MCF 10A (cell line): Measurements from ENCODE around the gene PEMT. TPM values are rescaled to one million over a fixed set of nuclear protein-coding genes. Genes with fewer than 3 reads are reported as not detected.

Experiments used
- BruUV-seq: library from RNA; stranded (reverse); fragments of 400-500 nt; replicated peaks from 2 replicates; lab custom pipeline; 2021; lab: Mats Ljungman, UMichigan
- CTCF ChIA-PET: fragments of 300-600 bp; sonication (Branson Sonifier 250); formaldehyde crosslinking; extraction: SDS; loops from one replicate; lab custom pipeline; 2021; ENCODE audit warnings: antibody characterized with exemption, inconsistent platforms; lab: Yijun Ruan, JAX
- POLR2A ChIA-PET: fragments of 300-600, 350-650 bp; sonication (Branson Sonifier 250); formaldehyde crosslinking; extraction: SDS; loops from one replicate; lab custom pipeline; 2020; ENCODE audit warnings: antibody characterized with exemption, inconsistent platforms; lab: Yijun Ruan, JAX
- DNase-seq: peaks from one replicate; pipeline ENCODE4 v3.0.0-alpha.2; 2018; ENCODE audit not compliant: unreplicated experiment
- H3K27ac Mint-ChIP-seq: one replicate; pipeline ENCODE4 v1.8.0; 2022; ENCODE audit warnings: mild to moderate bottlenecking, low read depth, mixed read lengths; ENCODE audit not compliant: unreplicated experiment
- H3K27me3 Mint-ChIP-seq: one replicate; pipeline ENCODE4 v1.8.0; 2022; ENCODE audit warnings: mixed read lengths; ENCODE audit not compliant: insufficient read depth, unreplicated experiment
- H3K36me3 Mint-ChIP-seq: one replicate; pipeline ENCODE4 v1.8.0; 2022; ENCODE audit warnings: mild to moderate bottlenecking, moderate library complexity, mixed read lengths; ENCODE audit not compliant: insufficient read depth, unreplicated experiment
- H3K4me1 Mint-ChIP-seq: one replicate; pipeline ENCODE4 v1.8.0; 2022; ENCODE audit warnings: mixed read lengths; ENCODE audit not compliant: insufficient read depth, unreplicated experiment
- H3K4me3 Mint-ChIP-seq: one replicate; pipeline ENCODE4 v1.8.0; 2022; ENCODE audit warnings: mild to moderate bottlenecking, moderate library complexity, mixed read lengths; ENCODE audit not compliant: unreplicated experiment
- H3K9me3 Mint-ChIP-seq: one replicate; pipeline ENCODE4 v1.8.0; 2022; ENCODE audit warnings: mixed read lengths; ENCODE audit not compliant: unreplicated experiment
- CTCF ChIP-seq: fragments of 200-600 bp; IDR thresholded peaks from one replicate; pipeline ENCODE4 v1.8.0; 2022; ENCODE audit warnings: antibody characterized with exemption, mild to moderate bottlenecking; ENCODE audit not compliant: unreplicated experiment
- intact Hi-C: fragments of 100-400 bp; cut with micrococcal nuclease; formaldehyde crosslinking; loops from 2 replicates; pipeline ENCODE4 v1.14.1; 2022
- total RNA-seq: library from RNA; stranded (reverse); gene quantifications from 2 replicates; pipeline ENCODE4 v1.2.3, GENCODE V29; 2022

The PEMT gene
- total RNA-seq, 1 experiment from 2014 or later, result 49.8 TPM

GRCh38 chr17:17628388-17629008 is 37.0 kb upstream of the PEMT start:
- no peak for TF ChIP-seq CTCF
- no peak for DNase-seq
- POLR2A ChIA-PET, result interaction anchor here (0.7 kb wide), 2 partner anchors 13 to 26 kb away, joined by 3 read pairs; no protein-coding TSS in a partner anchor
- Mint-ChIP-seq H3K4me3 (no peak overlapping the region), H3K4me1 (no peaks in the 10 kb centered on the region), H3K36me3 (peaks cover 5% of the 10 kb centered on the region), H3K27me3 (no peaks in the 10 kb centered on the region), H3K9me3 (no peaks in the 10 kb centered on the region), H3K27ac (no peak overlapping the region)
- no TSS peak for BruUV-seq
- CTCF ChIA-PET, result interaction anchor here (0.6 kb wide), 1 partner anchor 775 kb away, joined by 3 read pairs; no protein-coding TSS in a partner anchor
- intact Hi-C loops, result no loop called here

GRCh38 chr17:17626840-17627239 is 35.3 kb upstream of the PEMT start:
- no peak for TF ChIP-seq CTCF
- ChIA-PET CTCF (interaction anchor here (0.7 to 1.1 kb wide), 3 partner anchors 13 to 27 kb away, joined by 3 to 4 read pairs (median 3); no protein-coding TSS in a partner anchor), POLR2A (no interaction called here)
- Mint-ChIP-seq H3K36me3 (peaks cover 5% of the 10 kb centered on the region), H3K27ac (no peak overlapping the region), H3K4me3 (no peak overlapping the region), H3K4me1 (no peaks in the 10 kb centered on the region), H3K9me3 (no peaks in the 10 kb centered on the region), H3K27me3 (peaks cover 2% of the 10 kb centered on the region)
- BruUV-seq, result no TSS peak
- intact Hi-C loops, result no loop called here
- no peak for DNase-seq

DNA sequence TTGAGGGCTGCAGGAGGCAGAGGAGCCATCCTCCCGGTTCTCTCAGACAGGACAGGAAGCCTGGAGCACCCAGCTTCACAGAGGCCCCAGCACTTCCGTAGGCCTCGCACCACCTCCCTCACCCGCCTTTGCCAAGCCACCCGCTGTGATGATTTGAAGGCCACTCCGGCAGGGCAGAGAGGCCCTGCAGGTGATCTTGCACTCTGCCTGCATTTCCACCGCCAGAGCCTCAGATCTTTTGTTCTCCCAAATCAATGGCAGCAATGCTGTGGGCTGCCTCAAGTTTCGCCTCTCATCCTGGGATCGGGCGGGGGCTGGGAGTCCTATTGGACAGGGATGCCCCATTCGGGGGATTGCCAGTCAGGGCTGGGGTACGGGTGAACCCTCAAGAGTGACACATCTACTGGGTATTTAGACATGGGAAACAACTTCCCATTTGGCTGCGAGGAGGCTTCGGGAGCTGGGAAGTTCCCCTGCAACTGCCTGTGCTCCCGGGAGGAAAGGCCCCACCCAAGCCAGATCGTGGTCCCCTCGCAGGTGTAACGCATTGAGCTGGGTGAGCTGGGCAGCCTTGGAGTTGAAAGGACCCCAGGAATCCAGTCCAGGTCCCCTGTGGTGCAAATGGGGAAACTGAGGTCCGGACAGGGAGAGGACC is 34.8 kb upstream of the PEMT start:
- no peak for TF ChIP-seq CTCF
- Mint-ChIP-seq H3K27me3 (peaks cover 8% of the 10 kb centered on the region), H3K27ac (no peak overlapping the region), H3K9me3 (no peaks in the 10 kb centered on the region), H3K36me3 (peaks cover 5% of the 10 kb centered on the region), H3K4me1 (no peaks in the 10 kb centered on the region), H3K4me3 (no peak overlapping the region)
- POLR2A ChIA-PET, result no interaction called here
- BruUV-seq, result no TSS peak
- DNase-seq, result no peak
- intact Hi-C loops, result no loop called here
- CTCF ChIA-PET, result interaction anchor here (0.7 to 1.1 kb wide), 3 partner anchors 12 to 26 kb away, joined by 3 to 4 read pairs (median 3); no protein-coding TSS in a partner anchor

- no peak for TF ChIP-seq CTCF
- intact Hi-C loops, result no loop called here
- peaks cover 19% of the 10 kb centered on the region for H3K27me3 Mint-ChIP-seq
- H3K4me1 Mint-ChIP-seq, result no peaks in the 10 kb centered on the region
- ChIA-PET CTCF (no interaction called here), POLR2A (no interaction called here)
- H3K9me3 Mint-ChIP-seq, result no peaks in the 10 kb centered on the region
- no peaks in the 10 kb centered on the region for H3K36me3 Mint-ChIP-seq
- no TSS peak for BruUV-seq
- no peak for DNase-seq
- no peak overlapping the region for H3K27ac Mint-ChIP-seq
- H3K4me3 Mint-ChIP-seq, result no peak overlapping the region
These were observed 33.2 kb upstream of the PEMT start for GRCh38 chr17:17624741-17625140.
